Right lobe of liver (tissue), 4 donors: ENCODE measurements around the gene FHIT.

Experiments
- CTCF ChIP-seq, 4 donors: fragments of 200-600 bp in 3 of 4; fragments of 450-650 bp in 1 of 4; IDR thresholded peaks; one replicate each; pipeline versions ENCODE4 v1.5.1 to v1.8.0; 2016 to 2022; ENCODE audit warnings: antibody characterized with exemption in 4 of 4, mild to moderate bottlenecking in 2 of 4
- POLR2A ChIP-seq: fragments of 450-650 bp; IDR thresholded peaks from one replicate; pipeline ENCODE4 v1.6.1; 2017; ENCODE audit warnings: antibody characterized with exemption, mild to moderate bottlenecking
- donor health status: DM: no; HTN: no; CAD: no.
- donor health status: DM: no; HTN: no; CAD: no.
- donor health status: DM: no; HTN: yes; CAD: no.

GRCh38 chr3:60599586-60599985 is 651.7 kb downstream of the FHIT start:
- no peak for TF ChIP-seq POLR2A
- TF ChIP-seq CTCF (IDR thresholded peaks at IDR 0.05): no peak
